HG03066 (cell line): ENCODE results near the gene NEGR1.

Source experiments
- ATAC-seq: cut with Tn5 transposase; IDR thresholded peaks from one replicate; pipeline ENCODE4 v1.9.1; 2021; ENCODE audit warnings: low read depth; ENCODE audit not compliant: unreplicated experiment

Gene NEGR1

GRCh38 chr1:72129869-72130268 lies 152.5 kb downstream of the NEGR1 start:
- no peak for ATAC-seq

DNA sequence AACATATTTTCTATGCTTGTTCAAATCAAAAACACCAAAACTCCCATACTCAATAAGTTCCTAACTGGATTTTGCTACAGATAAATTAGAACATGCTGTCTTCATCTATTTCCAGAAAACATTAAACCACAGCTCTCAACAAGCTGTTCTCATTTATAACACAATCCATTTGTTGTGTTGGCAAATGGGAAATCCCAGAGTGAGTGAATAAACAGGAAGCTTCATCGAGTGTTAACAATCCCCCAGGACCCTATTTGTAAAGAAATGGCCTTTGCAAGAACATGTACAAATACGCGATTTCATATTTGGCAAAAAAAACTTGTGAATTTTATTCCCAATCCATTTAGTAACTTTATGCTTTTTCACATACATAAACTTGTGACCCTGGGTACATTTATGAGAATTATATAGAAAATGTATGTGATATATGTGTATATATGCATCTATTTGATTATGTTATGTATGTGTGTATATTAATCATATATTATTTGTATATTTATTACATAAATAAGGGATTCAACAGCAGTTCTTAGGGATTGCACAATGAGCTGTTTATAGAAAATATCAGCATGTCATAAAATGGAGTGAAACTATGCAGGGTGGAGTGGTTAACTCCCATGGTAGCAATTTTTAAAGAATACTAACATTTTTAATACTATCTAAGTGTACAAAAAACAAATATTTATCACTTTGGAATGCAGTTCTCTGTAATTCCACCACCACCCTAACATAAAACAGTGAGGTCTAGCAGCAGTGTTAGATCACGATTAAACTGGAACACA lies 160.0 kb downstream of the NEGR1 start:
- no peak for ATAC-seq

DNA sequence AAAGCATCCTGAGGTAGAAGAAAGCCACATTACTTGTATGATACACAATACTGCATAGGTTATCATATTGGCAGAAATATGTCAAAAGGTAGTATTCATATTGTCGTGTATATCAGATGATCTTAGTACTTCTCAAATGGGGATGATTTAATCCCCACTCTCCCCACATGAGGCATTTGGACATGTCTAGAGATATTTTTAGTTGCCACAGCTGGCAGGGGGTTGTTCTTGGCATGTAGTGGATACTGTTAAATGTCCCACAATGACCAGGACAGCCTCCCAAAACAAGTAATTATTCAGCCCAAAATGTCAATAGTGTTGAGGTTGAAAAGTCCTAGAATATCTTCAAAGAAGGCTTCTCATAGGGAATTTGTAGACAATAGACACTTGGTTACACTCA lies 162.8 kb downstream of the NEGR1 start:
- ATAC-seq = no peak

GRCh38 chr1:72117621-72118020 lies 164.7 kb downstream of the NEGR1 start:
- no peak for ATAC-seq

- ATAC-seq = no peak
These were observed 167.0 kb downstream of the NEGR1 start for GRCh38 chr1:72115290-72115689.

DNA sequence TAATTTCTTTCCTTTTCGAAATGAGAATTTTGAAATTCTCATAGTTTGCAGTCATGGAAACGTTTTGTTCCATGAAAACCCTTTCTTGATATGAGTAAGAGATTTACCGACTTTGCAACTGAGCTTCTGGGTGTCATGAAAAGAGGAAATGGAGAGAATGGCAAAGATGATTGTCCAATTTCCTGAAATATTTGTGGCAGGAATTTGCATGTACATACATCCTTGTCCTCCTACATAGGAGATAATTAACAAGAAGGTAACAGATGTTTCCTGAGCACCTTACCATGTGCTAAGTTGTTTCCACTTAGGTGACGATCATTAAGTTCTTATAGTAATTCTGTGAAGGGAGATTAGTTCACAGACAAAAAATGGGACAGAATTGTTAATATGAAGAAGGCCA lies 170.7 kb downstream of the NEGR1 start:
- no peak for ATAC-seq

DNA sequence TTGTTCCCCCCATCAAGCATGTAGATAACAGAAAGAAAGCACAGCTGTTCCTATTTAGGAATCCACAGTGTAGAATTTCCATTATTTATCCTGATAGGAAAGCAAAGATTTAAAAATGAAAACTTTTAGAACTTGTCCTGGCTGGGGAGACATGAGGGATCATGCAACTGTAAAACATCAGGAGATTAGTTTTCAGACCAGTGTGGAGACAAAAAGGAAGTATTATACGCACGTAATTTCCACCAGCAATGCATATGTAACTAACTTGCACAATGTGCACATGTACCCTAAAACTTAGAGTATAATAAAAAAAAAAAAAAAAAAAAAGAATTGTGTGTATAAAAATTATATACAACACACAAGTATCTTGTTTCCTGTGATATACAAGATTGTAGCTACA lies 172.4 kb downstream of the NEGR1 start:
- ATAC-seq = no peak

DNA sequence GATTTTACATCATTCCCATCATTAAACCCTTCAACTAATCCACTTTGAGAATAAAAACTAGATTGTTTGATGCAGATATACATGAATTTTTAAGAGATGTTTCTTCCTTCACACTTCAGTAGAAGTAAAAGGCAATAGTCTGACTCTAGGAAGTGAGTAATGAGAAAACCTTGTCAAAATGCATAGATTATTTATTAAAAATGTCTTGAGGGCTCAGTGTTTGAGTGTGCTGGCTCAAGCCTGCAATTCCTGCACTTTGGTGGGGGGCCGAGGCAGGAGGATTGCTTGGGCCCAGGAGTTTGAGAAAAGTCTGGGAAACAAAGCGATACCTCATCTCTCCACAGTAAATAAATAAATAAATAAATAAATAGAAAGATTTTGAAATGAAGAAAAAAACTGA lies 177.1 kb downstream of the NEGR1 start:
- no peak for ATAC-seq

DNA sequence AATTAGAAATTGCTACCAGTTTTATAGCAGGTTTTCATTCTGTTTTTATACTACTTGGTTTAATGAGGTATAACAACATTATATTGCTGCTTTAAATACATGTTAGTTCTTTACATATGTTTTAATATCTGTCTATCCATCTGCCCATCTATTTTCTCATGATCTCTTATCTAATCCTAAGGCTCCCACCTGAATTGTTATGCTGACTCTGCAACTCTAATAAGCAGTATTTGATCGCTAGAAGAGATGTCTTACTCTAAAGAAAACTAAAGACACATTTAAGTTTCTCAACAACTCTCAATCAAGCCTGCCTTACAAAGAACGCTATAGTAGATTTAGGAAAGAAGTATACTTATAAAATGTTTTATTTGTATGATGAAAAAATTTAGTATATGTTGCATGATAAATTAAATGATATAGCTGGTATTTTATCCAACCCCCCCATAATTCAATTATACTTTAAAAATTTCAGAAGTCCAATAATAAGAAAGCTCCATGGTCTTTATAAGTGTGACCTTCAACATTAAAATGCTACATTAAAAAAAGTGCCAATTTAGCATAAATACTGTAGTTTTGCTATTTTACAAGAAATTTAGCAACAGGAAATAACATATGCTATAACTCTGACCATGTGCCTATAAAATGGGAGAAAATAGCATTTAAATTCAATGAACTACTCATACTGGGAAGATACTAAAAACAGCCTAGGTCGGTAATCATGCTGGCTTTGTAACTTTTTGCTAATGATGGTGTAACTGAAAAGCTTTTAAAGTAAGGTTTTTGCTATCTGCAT lies 180.3 kb downstream of the NEGR1 start:
- no peak for ATAC-seq

GRCh38 chr1:72100771-72101170 lies 181.6 kb downstream of the NEGR1 start:
- ATAC-seq = no peak

GRCh38 chr1:72097851-72098570 lies 184.3 kb downstream of the NEGR1 start:
- no peak for ATAC-seq

DNA sequence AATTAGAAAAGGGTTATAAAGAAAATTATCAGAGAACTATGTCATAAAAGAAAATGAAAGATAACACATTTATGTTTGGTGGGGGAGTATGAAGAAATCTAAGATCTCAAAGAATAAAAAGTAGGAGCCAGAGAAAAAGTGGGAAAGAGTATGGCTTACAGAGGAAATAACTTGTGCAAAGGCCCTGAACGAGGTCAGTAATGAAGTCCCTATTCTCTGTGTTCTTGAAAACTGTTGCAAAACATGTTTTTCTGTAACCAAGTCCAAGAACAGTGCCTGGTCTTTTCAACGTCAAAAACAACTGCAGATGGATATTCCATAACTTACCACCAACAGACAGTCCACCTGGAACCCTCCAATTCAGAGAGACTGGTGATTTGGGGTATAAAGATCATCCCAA lies 188.1 kb downstream of the NEGR1 start:
- ATAC-seq = no peak

GRCh38 chr1:72086394-72086793 lies 195.9 kb downstream of the NEGR1 start:
- ATAC-seq = no peak

DNA sequence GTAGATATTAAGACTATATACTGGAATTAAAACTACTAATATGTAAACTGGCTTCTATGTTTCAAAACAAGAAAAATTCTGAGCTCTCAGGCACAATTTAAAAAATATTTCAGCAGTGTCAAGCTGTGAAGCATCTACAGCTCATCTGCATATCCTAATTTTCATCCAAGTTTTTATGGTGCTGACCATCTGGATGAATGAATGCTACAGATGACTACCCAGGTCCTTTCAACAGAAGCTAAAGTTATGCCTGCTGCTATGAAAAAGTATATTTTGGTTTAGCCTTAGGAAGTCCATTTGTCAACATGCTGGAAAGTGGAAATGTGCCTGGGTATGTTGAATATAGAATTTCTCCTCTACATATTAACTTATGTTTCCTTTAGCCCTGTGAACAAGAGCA lies 206.9 kb downstream of the NEGR1 start:
- no peak for ATAC-seq

- no peak for ATAC-seq
These were observed 215.9 kb downstream of the NEGR1 start for GRCh38 chr1:72066431-72066830.

- no peak for ATAC-seq
These were observed 217.9 kb downstream of the NEGR1 start for GRCh38 chr1:72064196-72065075.

GRCh38 chr1:72063364-72064044 lies 218.8 kb downstream of the NEGR1 start:
- ATAC-seq = no peak

DNA sequence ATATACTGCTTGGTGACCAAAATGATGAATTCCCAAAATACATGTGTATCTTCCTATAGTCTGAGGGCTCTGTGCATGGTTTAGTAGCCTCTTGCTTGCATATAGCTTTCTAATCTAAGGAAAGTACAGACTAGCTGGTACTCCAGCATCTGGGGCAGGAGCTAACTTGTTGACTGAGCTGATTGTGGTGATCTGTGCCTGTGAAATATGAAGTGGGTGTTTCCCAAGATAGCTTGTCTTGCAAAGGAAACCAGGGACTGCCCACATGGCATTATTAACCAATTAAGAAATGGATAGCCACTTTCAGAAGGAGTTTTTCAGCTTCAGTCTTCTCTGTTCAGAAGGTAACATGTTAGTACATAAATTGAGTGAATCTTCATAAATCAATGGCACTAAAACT lies 219.8 kb downstream of the NEGR1 start:
- no peak for ATAC-seq

DNA sequence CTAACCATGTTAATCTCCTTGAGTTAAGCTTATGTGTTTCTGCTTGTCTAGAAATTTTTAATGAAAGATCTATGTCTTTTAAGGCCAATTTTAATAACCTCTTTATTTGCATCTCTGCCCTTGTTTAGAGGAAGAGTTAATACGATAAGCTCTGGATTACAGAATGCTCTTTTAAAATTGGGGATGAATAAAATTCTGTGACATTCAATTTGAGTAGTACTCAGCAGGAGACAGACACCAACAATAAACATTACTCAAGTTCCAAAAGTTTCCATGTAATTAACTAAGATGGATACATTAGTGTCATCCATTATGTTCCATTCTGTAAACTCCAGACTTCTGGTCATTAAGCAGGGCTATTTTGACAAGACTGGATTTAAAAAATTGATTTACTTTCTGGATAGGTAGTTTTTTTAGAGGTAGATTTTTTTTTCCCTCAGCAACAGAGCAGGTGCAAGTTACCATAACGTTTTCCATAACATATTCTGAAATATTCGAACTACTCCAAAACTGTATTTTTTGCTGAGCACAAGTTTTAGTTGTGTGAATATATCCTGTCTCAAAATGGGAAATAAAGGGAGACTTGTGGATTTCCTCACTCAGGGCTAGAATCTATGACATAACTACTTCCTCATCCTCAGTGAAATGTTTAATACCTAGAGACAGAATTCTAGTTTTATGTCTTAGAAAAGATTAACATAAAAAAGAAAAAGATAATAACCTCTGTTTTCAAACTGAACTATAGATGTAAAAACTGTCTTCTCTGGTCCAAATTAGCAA lies 221.7 kb downstream of the NEGR1 start:
- no peak for ATAC-seq
